NCI-H2107 (cell line): Measurements from ENCODE around the gene ST7L.
A peak's percentile ranks its signal among the peaks of the same experiment; 100 is the strongest.

Experiments
- DNase-seq: peaks from one replicate; lab custom pipeline; 2025; lab: John Stamatoyannopoulos, UW

Gene ST7L

DNA sequence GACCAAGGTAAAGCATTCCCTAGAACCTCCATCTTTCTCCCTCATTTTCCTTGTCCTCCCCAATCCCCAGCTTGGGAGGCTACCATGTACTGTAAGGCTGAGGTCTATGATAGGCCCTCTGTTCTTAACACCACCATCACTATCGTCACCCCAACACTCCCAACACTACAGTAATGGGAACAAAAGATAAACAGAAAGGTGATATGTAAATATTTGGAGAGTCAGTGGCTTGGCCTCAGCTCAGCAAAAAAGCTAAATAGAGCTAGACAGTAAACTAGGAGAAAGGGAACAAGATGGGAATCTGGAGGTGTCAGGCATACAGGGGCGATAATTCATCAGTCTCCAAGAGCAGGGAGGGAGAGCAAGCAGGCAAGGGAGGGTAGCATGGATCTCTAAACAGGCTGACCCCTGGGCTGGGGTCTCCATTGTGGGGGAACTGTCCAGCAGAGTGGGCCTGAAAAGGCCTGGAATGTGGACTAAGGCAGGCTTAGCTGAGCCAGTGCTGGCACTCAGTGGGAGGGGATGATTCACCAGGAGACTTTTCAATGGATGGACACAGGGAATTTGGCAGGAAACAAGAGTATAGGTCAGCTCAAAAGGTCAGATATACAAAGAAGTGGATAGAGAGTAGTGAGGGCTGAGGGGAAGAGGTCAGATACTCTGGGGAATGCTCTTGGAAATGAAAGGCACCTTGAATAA lies 103.5 kb downstream of the ST7L start:
- DNase-seq, result no peak

DNA sequence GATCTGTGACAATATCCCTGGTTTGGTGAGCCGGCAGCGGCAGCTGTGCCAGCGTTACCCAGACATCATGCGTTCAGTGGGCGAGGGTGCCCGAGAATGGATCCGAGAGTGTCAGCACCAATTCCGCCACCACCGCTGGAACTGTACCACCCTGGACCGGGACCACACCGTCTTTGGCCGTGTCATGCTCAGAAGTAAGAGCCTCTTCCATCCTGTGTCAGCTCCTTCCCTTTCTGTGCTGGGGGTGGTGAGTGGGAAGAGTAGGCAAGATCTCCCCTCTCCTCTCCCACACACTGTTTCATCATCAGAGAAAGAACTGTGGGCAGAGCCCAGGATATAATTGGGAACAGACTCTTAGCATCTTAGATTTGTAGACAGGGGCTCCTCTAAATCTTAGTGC lies 104.0 kb downstream of the ST7L start:
- DNase-seq, result no peak

DNA sequence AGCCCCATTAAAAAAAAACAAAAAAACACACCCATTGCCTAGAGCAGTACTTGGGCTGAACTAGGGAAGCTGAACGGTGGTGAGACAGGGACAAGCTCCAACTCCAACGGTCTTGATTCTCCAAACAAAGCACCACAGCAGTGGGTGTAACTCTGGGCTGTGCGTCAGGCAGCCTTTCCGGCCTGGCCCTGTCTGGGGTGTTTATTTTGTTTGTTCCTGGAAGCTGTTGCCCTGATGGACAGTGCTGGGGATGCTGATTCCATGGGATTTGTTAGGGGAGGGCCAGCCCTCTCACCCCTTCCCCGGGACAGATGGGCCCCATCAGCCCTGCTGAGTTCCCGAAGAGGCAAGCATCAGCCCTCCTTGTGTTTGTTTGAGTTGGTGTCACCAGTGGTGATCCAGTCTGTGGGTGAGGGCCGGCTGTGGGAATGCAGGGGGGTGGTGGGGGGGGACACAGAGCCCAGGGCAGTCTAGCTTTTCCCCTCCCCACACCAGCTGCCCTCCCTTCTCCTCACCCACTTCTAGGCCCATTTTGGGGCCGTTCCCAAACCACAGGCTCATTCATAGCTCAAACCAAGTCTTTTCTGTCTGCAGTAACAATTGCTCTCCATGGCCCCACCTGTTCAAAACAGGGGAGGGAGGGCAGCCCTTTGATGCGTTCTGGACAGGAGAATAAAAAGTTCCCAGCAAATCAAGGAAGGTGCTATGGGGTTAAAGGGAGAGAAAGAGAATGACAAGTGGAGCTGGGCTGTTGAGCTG lies 105.7 kb downstream of the ST7L start:
- no peak for DNase-seq

DNA sequence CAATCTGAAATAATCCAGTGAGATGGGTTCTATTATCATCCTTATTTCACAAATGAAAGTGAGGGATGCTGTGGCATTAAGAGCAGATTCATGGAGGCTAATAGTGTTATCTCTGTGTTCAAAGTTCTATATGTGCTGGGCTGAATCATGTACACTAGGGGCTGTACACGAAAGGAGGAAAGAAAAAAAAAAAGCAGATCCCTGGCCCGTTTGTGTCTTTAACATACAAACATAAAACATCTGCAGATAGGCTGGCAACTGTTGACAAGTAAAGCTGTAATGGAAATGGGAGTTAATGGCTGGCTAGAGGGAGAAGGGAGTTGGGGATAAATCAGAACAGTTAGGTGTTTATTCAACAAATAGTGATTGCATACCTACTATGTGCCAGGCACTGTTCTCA lies 107.0 kb downstream of the ST7L start:
- no peak for DNase-seq

DNA sequence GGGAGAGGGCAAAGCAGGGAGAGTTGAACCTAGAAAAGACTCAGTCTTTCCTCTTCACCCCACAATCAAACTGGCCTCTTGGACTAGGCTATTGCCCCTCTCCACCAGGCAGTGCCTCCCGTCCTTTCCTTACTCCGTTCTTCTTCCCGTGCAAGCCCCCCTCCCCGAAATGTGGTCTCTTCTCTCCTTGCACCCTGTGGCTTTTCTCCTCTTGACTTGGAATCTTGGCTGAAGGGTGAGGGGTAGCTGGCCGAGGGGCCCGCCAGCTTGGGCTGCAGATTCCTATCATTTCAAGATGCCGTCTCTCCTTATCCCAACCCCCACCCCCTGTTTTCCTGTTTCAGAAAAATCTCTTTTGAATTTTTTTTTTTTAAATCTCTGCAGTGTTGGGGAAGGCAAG lies 108.6 kb downstream of the ST7L start:
- no peak for DNase-seq

DNA sequence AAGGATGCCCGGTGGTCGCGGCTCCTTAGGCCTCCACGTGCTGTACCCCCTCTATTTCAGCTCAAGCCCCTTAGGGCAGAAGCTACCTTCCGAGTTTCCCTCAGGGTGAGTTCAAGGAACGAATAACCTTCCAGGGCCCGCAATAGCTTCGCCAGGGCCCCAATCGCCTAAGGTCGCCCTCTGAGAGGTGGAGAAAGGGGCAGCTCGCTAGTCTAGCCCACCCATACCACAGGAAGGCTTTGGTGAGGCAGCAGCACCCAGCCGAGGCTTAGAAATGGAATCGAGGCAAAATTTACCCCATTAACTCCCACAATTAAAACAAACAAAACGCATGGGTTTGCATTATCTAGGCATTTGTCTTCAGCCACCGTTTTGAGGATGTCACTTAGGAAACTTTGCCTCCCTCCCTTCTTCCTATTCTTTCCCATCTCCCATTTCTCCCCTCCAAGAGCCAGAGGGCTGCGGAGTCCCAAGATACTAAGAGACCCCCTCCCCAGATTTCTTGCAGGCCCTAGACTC lies 109.2 kb downstream of the ST7L start:
- no peak for DNase-seq

DNA sequence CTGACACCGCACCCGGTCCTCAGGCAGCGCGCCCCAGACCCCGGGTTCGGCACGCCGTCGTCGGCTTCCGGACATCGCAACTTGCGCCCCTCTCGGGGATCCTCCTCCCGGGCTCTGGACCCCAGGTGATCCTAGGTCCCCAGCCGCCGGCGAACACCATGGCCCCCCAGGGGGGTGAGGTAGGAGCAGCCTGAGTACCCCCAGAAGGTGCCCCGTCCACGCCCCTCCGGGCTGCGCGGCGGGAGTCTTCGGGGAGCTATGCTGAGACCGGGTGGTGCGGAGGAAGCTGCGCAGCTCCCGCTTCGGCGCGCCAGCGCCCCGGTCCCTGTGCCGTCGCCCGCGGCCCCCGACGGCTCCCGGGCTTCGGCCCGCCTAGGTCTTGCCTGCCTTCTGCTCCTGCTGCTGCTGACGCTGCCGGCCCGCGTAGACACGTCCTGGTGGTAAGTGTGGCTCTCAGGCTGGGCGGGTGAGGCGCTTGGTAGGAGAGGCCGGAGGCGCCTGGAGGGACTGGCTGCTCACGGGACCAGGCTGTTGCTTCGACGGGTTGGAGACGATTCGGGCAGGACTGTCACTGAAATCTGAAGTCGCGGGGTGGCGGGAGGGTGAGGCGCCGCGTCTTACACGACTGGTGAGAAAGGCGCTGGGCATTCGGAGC lies 109.8 kb downstream of the ST7L start:
- no peak for DNase-seq

DNA sequence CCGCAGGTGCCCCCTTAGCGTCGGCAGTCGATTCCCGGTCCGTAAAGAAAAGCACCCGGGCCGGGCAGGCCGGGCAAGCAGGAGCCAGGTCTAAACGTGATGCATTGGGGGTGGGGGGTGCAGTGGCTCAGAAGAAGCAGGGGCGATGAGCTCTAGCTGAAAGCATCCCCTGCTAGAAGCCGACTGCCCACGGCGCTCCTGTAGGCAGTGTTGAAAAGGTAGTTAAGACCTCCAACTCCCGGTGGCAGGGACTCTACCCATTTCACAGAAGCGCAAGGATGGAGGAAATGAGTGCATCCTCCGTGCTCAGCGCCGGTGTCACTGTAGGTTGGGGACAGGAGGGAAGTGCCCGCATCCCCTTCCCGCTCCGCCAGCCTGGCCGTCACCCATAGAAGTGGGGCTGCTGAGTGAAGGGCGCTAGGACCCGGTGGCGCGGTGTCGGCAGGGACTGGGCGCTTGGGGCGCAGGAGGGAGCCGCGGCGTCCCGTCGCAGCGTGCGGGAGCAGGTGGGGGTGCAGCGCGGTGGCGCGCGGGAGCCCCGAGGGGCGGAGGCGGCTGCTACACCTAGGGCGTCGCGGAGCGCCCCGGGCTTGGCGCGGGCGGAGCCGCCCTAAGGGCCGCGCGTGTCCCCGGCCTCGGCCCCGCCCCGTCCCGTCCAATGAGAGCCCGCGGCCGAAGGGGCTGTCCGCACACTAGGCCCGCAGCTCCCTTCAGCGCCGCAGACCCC lies 110.5 kb downstream of the ST7L start, which contains the start of gene WNT2B:
WNT2B (plus strand) TSS at position 688 of the 727 bp plus-strand sequence. CDS start 298 bp downstream, outside the sequence.
- DNase-seq, result no peak

DNA sequence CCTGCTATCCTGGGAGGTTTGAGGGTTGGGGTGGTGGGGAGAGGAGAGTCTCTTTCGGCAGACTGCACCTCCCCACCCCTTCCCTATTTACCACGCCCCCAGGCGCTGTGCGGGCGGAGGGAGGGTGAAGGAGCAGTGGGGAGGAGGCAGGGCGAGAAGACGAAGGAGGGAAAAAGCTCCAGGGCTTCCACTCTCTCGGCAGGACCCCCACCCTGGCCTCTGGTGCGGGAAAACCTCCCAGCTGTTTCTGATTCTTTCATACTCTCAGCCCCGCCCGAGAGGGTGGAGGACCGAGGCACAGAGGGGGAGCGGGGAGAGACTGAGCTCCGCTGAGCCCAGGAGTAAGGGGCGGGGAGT lies 111.0 kb downstream of the ST7L start:
- DNase-seq, result no peak

DNA sequence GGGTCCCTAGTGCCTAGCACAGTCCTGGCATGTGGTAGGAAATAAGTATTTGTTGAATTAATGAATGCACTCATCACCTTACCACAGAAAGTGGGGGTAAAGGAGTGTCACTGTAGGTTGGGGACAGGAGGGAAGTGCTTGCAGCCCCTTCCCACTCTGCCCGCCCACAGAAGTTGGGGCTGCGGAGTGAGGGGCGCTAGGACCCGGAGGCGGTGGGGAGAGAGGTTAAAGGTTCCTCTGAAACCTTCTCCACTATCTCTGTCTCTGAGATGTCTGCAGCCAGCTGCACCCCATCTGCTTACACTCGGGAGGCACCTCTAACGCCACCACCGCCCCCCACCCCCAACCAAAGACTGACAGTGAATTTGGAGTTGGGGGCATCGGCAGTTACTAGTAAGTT lies 111.6 kb downstream of the ST7L start:
- DNase-seq, result no peak

DNA sequence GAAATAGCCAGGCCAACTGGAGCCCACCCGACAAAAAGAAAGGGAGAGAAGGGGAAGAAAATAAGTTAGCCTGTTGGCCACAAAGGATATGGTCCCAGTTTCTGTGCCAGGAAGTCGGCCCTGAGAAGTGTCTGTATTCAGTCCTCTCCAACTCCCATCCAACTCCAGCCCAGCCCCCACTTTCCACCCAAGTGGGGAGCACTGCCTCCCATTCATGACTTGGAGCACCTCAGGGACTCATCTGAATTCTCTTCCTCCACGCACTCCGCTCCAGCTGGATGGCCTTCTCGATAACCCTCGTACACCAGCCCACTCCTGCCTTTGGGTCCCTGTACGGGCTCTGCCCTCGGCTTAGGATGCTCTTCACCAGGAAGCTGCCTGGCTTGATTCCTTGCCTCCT lies 112.2 kb downstream of the ST7L start:
- DNase-seq, result no peak

DNA sequence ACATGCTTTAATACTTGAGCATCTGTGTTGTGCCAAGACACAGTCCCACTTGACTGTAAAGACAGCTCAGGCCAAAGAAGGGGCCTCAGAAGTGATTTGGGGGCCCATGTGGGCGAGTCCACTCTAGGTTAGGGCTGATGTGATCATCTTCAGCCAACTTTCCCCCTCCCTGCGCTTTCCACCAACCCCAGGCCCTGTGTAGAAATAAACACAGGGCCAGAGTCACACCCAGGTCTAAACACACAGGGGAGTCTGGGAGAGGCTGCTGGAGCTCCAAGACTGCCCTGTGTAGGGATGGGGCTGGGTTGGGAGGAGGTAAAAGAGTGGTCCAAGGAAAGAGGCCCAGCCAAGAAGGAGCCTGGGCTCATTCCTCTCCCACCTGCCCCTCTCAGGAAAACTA lies 112.6 kb downstream of the ST7L start:
- no peak for DNase-seq

DNA sequence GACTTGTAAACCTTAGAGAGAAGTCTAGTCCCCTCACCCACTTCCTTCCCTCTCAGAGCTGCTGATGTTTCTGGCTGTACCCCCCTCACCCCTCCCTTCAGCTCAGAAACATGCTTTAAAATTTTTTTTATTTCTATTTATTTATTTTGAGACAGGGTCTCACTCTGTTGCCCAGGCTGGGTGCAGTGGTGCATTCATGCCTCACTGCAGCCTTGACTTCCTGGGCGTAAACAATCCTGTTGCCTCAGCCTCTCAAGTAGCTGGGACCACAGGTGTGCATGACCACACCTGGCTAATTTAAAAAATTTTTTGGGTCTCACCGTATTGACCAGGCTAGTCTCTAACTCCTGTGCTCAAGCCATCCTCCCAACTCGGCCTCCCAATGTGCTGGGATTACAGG lies 113.1 kb downstream of the ST7L start:
- no peak for DNase-seq

DNA sequence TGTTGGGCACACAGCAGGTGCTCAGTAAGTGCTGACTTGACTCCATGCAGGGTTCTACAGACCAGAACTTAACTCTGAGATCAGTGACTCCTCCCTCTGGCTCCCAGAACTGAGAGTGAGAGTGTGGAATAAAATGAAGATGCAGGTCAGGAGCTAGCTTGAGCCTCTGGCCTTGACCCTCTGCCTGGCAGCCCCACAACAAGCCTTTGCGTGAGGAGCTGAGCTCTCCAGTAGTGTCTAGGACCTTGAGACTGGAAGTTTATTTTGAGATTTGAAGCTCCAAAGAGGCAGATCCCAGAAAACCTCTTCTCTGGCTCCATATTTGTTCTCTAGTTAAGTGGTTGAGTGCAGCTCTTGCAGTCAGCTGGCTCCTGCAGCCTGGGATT lies 113.5 kb downstream of the ST7L start:
- DNase-seq, result no peak

DNA sequence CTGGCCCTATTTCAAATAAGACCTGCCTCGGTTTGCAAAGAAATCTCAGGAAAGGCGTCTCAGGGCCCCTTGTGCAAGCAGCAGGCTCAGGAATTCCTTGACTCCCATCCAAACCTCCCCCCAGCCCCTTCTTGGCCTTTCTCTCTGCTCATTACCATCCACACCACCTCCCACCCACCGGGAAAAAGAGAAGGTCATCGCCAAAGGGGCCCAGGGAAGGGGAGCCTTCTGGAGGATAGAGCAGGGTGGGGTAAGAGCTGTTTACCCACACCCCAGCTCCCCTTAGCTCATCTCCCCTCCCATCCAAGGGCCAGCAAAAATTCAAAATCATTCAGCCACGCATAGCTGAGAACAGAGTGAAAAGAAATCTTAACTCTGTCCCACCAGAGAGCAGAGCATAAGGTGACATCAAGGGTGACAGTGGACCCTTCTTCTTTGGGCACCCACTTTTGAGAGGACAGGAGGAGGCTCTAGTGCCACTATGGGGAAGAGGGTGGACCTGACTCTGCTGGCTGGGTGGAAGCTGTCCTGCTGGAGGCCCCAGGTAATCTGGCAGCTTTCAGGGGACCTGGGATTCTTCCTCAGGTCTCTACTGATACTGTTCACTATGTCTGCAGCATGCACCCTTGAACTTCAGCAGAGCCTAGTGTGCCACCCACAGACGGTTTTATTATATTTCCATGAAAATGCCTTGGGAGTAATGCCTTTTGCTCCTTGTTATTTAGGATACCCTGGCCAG lies 114.1 kb downstream of the ST7L start:
- no peak for DNase-seq

DNA sequence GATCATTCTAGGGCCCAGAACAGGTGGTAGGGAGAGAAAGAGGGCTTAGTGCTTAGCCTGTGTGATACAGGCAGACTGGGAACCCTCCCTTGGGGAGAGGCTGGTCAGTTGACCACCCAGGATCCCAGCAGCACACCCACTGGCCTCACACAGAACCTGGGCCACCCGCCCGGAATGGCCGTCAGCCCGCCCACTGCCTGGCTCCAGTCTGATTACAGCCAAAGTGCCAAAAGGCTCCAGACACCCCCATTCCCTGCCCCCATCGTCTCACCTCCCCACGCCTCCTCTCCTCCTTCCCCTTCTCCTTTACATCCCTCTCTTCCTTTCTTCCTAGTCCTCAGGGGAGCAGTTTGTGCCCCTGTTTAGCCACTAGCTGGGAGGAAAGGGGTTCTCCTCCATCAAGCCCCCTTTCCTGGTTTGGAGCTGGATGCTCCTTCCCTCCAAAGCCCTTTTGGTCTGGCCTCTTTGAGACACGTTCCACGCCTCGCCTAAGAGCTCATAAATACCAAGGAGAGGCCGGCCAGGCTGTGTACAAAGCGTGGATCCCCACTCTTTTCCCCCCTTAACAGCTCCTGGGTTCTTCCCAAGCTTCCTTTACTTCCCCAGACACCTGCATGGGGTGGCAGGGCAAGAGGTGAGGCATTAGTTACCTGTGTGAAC lies 114.8 kb downstream of the ST7L start:
- DNase-seq, result no peak

DNA sequence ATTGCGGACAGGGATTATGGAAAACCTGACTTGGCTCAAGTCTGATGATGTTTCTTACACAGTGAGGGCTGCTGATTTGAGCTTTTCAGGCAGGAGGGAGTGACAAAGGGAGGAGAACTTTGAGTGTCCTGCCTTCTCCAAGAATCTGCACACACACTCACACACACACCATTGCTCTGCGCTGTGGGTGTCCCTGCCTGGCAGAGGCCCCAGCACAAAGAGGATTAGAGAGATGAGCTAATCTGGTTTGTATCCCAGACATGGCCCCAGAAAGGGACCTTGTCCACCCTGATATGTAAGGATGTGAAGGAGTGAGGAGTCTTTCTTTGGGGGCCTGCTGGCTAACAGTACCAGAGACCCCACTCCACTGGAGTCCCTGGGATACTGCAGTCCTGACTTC lies 116.1 kb downstream of the ST7L start:
- no peak for DNase-seq

DNA sequence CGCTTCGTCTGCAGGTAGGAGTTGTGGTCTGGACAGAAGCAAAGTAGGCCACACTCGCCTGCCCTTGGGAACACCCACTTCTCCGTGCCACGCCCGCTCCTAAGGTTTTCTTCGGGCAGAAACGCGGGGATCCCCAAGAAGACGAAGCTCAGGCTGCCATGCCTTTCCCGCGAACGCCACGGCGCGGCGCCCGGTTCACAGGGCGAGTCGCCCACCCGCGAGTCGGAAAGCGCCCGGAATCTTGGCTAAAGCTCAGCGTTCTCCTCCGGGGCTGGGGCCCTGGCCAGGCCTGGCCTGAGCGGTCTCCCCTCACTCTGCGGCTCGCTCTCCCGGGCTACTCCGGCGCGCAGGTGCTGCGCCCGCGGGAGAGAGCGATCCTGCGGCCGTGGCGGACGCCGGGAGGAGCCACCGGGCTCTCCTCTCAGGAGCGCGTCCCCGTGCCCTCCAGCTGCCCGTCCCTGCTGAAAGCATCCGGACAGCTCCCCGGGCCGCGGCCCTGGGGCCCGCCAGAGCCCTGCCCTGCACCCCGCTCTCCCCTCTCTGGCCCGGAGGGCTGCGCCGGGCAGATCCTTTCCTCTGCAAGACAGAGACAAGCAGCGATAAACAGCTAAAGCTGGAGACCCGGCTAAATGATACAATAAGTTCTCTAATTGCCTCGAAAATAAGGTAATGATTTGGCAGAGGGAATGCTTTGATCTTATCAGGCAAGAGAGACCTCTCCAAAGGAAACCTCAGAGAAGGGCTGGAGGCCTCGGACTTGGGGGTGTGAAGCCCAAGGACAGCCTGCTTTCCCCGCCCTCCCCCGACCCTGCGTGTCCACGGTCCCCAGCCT lies 116.9 kb downstream of the ST7L start:
- DNase-seq, result peak; percentile 37

DNA sequence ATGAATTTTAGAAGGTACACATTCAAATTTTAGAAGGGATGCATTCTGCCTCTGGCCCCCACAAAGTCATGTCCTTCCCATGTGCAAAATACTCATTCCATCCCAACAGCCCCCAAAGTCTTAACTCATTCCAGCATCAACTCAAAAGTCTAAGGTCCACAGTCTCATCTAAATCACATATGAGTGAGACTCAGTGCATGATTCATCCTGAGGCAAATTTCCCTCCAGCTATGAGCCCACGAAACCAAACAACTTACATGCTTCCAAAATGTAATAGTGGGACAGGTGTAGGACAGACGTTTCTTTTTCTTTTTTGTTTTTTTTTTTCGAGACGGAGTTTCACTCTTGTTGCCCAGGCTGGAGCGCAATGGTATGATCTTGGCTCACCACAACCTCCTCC lies 122.7 kb downstream of the ST7L start:
- no peak for DNase-seq

DNA sequence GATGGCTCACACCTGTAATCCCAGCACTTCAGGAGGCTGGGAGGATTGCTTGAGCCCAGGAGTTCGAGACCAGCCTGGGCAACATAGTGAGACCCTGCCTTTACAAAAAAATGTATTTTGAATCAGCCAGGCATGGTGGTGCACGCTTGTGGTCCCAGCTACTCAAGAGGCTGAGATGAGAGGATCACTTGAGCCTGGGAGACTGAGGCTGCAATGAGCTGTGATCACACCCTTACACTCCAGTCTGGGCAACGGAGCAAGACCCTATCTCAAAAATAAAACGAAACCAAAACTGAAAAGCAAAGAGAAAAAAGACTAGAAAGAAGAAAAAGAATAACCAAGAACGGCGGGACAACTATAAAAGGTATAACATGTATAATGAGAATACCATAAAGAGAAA lies 125.6 kb downstream of the ST7L start:
- no peak for DNase-seq
